GM12874 (cell line): ENCODE data around the gene ERBB2.

Experiments
- CTCF ChIP-seq: IDR thresholded peaks from 2 replicates; pipeline ENCODE4 v1.5.1; 2011; ENCODE audit warnings: low read depth, mild to moderate bottlenecking, control low read depth, low read length, moderate library complexity; ENCODE audit not compliant: insufficient read depth

Gene ERBB2

GRCh38 chr17:39714234-39714633 is 14.4 kb downstream of the ERBB2 start:
- TF ChIP-seq CTCF: no peak

DNA sequence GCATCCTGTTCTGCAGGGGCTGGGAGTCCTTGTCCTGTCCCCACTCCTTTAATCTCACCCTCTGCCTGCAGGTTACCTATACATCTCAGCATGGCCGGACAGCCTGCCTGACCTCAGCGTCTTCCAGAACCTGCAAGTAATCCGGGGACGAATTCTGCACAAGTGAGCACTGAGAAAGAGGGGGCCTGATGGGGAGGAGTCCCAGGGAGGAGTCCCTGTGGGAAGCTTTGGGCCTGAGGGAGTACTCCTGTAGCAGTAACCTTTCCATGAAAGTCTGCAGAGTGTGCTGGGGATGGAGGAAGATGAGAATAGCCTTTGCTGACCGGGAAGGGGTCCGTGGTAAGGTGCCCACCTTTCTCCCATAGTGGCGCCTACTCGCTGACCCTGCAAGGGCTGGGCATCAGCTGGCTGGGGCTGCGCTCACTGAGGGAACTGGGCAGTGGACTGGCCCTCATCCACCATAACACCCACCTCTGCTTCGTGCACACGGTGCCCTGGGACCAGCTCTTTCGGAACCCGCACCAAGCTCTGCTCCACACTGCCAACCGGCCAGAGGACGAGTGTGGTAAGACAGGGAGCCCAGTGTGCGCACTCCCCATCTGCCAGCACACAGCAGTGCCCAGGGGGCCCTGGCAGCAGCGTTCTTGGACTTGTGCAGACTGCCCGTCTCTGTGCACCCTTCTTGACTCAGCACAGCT is 15.7 kb downstream of the ERBB2 start:
- no peak for TF ChIP-seq CTCF

DNA sequence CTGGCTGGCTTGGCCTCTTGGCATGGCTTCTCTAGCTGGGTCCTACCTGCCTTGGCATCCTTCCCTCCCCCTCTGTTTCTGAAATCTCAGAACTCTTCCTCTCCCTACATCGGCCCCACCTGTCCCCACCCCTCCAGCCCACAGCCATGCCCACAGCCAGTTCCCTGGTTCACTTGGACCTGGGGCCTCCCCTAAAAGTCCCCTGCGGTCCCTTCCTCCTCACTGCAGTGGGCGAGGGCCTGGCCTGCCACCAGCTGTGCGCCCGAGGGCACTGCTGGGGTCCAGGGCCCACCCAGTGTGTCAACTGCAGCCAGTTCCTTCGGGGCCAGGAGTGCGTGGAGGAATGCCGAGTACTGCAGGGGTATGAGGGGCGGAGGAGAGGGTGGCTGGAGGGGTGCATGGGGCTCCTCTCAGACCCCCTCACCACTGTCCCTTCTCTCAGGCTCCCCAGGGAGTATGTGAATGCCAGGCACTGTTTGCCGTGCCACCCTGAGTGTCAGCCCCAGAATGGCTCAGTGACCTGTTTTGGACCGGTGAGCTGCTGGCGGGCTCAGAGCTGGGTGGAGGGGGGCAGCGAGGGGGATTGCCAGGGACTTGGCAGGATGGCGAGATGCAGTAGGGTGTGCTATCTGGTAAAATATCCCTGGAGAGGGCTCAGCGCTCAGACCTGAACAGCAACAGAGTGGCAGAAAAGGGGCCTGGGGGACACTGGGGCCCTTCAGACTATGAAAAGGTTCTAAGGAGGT is 16.4 kb downstream of the ERBB2 start:
- no peak for TF ChIP-seq CTCF

DNA sequence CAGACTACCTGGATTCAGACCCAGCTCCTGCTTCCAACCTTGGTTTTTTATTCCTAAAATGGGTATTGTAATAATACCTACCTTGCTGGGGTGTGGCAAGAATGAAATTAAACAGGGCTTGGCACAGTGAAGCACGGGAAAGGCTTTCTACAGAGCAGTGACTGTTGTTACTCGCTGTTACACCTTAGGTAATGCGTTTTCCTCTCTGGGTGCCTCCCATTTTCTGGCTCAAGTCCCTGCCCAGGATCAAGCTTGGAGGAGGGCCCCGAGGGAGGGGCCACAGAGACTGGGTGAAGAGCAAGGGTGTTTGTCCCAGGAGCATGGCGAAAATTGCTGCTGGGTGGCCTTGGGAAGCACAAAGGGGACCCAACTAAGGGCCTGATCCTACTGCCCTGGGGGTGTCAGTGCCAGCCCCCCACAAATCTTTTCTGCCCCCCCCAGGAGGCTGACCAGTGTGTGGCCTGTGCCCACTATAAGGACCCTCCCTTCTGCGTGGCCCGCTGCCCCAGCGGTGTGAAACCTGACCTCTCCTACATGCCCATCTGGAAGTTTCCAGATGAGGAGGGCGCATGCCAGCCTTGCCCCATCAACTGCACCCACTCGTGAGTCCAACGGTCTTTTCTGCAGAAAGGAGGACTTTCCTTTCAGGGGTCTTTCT is 17.1 kb downstream of the ERBB2 start:
- no peak for TF ChIP-seq CTCF

DNA sequence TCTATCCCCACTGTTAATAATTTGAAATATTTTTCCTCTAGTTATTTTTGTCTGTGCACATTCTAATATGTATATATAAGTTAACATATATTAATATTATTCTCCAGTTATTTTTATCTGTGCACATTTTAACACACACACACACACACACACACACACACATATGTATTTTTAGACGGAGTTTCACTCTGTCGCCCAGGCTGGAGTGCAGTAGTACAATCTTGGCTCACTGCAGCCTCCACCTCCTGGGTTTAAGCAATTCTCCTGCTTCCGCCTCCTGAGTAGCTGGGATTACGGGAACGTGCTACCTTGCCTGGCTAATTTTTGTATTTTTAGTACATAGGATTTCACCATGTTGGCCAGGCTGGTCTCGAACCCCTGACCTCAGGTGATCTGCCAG is 17.8 kb downstream of the ERBB2 start:
- no peak for TF ChIP-seq CTCF

GRCh38 chr17:39719563-39720355 is 19.9 kb downstream of the ERBB2 start:
- no peak for TF ChIP-seq CTCF

DNA sequence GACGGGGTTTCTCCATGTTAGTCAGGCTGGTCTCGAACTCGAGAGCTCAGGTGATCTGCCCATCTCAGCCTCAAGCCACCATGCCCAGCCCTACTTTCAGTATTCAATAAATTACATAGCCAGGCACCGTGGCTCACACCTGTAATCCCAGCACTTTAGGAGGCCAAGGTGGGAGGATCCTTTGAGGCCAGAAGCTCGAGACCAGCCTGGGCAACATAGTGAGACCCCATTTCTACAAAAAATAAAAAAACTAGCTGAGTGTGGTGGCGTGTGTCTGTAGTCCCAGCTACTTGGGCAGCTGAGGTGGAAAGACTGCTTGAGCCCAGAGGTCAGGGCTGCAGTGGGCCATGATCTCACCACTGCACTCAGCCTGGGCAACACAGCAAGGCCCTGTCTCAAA is 22.2 kb downstream of the ERBB2 start:
- no peak for TF ChIP-seq CTCF
